ENCODE measurements around the gene ATF7IP2.

- TF ChIP-seq CTCF (conservative IDR thresholded peaks at IDR 0.05 in 1 of 2, IDR thresholded peaks at IDR 0.05 in 1 of 2; ENCODE audit: low read depth in 1 of 2, low read length in 2 of 2) (no peak), EZH2 (IDR thresholded peaks at IDR 0.05; ENCODE audit: low read length, missing control alignments) (no peak)
These were observed 144.2 kb downstream of the ATF7IP2 start for GRCh38 chr16:10529895-10530669.
